Limb (tissue), 2 donors: Measurements from ENCODE around the gene DPH3.

Source experiments
- DNase-seq, 2 donors: peaks; one replicate each; pipeline ENCODE4 v3.0.0-alpha.2; 2016; ENCODE audit errors: extremely low spot score in 2 of 2

Gene DPH3

DNA sequence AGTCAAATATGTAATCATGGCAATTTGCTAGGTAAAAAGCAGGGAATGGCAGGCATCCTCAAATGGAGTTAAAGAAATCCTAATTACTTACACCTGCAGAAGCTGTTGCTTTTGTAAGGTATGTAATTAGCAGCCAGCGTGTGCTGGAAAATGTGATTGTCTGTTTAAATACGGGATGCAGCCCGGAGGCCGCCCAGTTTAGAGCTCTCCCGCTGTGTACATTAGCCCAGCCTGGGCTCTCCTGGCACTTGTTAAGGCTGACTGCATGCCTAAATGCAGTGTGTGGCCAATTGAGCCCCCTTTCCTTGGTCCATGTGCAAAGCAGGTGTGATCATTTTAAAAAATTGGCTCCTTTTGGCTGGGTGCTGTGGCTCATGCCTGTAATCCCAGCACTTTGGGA lies 9.0 kb downstream of the DPH3 start:
- no peak for DNase-seq

DNA sequence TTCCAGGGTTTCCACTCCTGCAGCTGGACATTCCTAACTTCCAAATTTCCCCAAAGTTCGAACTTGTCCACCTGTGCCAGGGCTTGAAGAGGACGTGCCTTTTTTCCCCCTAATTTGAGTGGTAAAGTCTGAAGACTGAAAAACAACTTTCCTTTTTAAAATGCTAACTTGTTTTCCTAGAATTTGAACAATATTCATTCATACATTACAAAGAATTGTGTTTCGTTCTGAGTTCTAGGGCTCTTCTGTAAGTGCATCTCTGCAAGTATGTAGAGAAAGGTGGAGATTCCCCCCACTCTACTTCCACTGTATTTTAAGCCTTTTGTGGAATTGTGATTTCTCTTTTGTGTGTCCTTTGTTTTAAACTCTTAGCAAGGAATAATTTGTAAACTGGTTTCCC lies 9.4 kb downstream of the DPH3 start:
- DNase-seq = no peak

- no peak for DNase-seq
These were observed 9.8 kb downstream of the DPH3 start for GRCh38 chr3:16254916-16255315.

GRCh38 chr3:16253601-16254000 lies 11.1 kb downstream of the DPH3 start:
- DNase-seq = no peak

GRCh38 chr3:16252988-16253387 lies 11.8 kb downstream of the DPH3 start:
- DNase-seq = no peak

GRCh38 chr3:16252243-16252978 lies 12.3 kb downstream of the DPH3 start:
- DNase-seq = no peak

DNA sequence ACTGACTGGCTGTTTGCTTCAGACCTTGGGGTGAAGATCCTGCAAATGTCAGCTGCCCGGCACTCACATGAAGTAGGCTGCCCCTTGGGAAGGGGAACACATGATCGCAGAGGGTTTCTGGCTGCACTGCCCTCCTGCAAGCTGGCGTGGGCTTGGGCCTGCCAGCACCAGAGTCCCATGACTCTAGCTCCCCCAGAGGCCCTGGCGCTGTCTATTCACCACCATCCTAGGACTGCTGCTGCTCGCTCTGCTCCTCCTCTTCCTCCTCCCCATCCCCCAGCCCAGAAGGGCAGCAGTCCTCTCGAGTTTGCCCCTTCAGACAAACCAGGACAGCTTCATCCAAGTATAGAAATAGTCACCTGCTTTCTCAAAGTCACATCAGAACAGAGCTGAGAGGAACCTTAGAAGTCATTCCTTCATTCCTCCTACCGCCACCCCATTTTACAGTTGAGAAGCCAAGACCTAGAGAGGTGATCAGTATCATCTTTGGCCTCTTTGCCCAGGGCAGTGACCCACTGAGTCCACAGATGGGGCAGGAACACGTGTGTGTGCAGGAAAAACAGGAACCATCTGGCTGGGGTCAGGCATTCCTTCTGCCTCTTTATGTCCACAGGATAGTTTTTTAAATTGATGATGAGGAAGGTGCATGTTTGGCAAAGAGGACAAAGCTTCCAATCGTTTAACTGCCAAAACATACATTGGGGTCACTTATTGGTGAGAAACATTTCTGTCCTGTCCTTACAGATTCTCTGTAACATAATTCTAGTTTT lies 13.2 kb downstream of the DPH3 start:
- DNase-seq = no peak

DNA sequence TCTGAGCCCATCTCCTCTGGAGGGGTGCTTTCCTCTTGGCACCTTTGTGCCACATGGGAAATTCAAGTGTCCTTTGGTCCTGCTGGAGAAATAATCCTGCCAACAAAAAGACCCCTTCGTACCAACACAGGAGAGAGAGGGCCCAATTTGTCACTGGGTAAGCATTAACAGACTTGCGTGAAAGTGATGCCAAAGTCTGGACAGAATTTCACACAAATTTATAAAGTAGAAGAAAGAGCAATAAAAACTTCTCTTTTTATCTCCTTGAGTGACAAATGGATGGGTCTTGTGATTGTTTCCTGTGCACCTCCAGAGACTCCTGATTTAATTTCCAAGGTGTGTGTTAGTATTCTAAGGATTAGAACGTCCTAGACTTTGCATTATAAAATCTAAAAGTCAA lies 14.9 kb downstream of the DPH3 start:
- DNase-seq = no peak

DNA sequence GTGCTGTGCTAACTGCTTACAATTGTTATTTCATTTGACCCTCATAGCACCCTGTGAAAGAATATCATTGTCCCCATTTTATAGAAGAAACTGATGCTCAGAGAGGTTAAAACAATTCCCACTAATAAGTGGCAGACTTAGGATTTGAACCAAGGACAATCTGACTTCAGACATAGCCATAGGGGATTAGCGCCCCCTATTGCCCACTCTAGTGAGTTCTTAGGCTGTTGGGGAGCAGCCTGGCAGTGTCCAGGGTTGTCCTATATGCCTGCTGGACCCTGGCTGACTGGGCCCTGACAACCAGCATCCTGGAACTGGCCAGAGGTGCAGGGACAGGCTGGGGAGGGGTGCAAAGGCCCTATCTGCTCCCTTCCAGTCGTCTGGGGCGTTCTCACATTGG lies 15.4 kb downstream of the DPH3 start:
- DNase-seq = no peak

- no peak for DNase-seq
These were observed 16.2 kb downstream of the DPH3 start for GRCh38 chr3:16248556-16248955.

- peak; percentile 84 to 90 for DNase-seq
These were observed 17.3 kb downstream of the DPH3 start for GRCh38 chr3:16247282-16248061.

DNA sequence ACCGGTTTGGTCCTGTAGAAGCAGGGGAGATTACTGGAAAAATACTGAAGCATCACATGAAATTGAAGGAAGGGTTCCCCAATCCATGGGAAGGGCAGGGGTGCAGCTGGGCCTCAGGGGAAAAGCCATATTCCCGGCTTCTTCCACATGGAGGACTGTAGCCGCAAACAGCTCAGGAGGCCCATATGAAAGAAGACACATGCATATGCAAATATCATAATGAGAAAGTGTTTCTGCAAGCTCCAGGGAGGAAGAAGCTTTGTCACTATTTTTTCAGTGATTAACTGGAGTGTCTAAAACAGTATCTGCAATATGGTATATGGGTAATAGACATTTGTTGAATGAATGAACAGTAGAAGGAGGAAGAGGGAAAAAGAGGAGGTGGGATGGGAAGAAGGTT lies 19.1 kb downstream of the DPH3 start:
- DNase-seq = no peak

DNA sequence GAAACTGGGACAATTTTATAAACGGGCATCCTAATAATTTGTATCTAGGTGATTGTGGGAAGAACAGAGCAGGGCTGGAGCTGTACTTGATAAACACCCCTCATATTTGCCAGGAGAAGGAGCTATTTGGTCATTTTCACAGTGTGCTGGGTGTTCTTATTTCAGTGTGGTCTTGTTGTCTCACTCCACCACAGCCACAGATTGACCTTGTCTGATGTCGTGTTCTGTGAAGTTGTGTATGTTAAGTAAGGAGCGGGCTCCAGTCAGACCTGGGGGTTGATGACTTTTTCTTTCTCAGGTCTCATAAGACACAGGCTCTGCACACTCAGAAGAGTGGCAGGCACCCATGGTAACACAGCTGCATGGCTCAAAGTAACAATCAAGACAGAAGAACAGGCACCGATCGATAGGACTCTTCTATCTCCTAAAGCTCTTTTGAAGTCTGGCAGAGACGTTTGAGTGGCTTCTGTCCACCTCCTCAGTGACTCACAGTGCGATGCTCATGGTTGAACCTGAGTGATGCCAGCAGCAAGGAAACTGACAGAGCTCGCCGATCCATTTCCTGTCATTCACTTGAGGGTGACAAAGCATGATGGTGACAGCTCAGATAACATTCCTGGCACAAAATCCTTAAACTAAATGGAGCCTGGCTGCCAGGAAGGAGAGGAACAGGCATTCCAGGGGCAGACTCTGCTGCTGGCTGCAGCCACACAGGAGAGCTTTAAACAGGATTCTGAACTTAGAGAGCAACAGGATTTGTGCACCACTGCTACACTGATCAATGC lies 20.8 kb downstream of the DPH3 start:
- DNase-seq = no peak

DNA sequence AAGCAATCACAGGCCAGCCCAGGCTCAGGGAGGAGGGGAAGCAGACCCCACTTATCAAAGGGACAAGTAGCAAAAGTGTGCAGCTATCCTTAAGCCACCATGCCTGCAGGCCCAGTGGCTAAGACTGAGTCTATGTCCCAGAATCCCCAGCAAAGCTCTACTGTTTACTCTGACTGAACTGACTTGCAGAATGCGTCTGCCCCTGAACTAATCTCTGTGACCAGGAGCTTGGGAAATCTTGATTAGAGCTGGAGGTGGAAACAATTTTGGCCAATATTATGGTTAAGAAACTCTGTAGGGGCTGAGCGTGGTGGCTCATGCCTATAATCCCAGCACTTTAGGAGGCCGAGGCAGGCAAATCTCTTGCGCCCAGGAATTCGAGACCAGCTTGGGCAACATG lies 22.6 kb downstream of the DPH3 start:
- DNase-seq = no peak

DNA sequence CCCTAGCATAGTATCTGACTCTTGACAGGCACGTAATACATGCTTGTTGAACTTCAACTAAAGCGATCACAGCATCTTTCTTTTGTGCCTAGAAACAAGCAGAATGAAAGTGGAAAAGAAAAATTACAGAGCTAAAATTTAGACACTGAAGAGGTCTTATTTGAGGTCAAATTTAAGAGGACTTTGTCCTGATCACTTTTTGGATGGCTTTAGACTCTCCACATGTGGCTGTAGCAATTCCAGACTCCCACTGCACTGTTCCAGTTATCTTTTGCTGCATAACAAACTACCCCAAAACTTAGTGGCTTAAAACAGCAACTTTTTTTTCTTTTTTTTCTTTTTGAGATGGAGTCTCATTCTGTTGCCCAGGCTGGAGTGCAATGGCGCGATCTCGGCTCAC lies 23.5 kb downstream of the DPH3 start:
- DNase-seq = no peak

DNA sequence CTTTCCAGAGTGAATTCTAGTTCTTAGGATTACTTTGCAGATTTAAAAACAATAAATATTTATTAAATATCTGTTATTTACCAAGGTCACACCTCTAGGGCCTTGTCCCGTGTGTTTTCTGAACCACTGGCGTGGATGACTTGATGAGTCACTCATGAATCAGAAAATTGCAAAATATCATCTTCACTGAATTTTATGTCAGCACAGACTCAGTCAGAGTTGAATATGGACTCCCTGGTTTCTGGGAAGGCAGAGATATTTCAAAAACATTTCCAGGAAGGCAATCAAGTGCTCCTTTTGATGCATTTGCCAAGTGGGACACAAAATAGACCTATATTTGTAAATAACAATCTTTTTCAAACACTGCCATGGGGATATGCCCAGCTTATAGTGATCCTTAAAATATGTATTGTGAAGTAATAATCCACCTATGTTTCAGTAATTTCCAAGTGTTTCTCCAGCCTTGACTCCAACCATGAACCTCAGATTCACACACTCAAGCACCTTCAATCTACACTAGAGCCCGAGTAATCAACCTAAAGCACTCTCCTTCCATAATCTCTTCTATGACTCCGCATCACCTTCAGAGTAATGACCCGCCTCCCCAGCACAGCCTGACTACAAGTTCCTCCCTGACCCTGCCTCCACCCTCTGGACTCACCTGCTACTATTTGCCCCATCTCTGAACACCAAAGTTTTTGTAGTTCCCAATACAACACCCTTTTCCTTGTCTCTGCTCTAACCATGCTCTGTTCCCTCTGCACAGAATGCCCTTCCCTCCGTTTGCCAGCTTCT lies 24.3 kb downstream of the DPH3 start:
- no peak for DNase-seq

DNA sequence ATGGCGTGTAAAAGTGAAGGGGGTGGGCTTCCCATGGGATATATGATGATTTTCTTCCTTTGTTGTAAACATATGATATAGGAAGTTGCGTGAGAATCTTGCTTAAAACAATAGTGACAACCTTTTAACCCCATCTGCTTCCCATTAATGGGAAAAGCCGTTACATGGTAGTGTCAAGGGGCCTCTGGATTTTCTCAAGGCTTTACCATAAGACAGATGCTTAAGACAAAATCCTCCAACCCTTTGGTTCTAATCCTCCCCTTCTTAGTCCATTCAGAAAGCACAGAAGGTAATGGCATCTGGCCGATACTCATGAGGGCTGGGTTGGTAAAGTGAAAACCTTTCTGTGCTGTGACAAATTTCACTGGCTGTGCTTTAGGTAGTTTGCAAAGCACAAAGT lies 25.0 kb downstream of the DPH3 start:
- DNase-seq = peak in 1 of 2 donors; percentile 27

GRCh38 chr3:16239086-16239770 lies 25.5 kb downstream of the DPH3 start:
- no peak for DNase-seq

- DNase-seq = no peak
These were observed 27.8 kb downstream of the DPH3 start for GRCh38 chr3:16236856-16237393.
